ENCODE data around the gene TAS2R31.
"Not testable (repeated sequence)": the region's sequence is repeated elsewhere in the genome, so short reads cannot be mapped to it uniquely, and the experiment has no call there.

TAS2R31 gene
- 3.3 to 3.9 reads per million in 2 donors for total RNA-seq

GRCh38 chr12:11031307-11031706 lies at the start of gene TAS2R31:
TAS2R31 (minus strand) TSS chr12:11031407; CDS start chr12:11031335, 72 bp downstream.
- no peak for DNase-seq

GRCh38 chr12:11078246-11078645 lies 47.0 kb upstream of the TAS2R31 start:
- DNase-seq = no peak

GRCh38 chr12:11075642-11076041 lies 44.4 kb upstream of the TAS2R31 start:
- DNase-seq = no peak

- DNase-seq = no peak
These were observed 40.2 kb upstream of the TAS2R31 start for GRCh38 chr12:11071414-11071813.

- DNase-seq = no peak
These were observed 39.8 kb upstream of the TAS2R31 start for GRCh38 chr12:11070999-11071398.

GRCh38 chr12:11069854-11070365 lies 38.7 kb upstream of the TAS2R31 start:
- DNase-seq = no peak

GRCh38 chr12:11067514-11067913 lies 36.3 kb upstream of the TAS2R31 start:
- DNase-seq = no peak

GRCh38 chr12:11062194-11062593 lies 31.0 kb upstream of the TAS2R31 start, which contains the start of gene TAS2R46:
TAS2R46 (minus strand) TSS chr12:11062294; CDS start chr12:11062294, 0 bp downstream.
- DNase-seq = not testable (repeated sequence)

- DNase-seq = no peak
These were observed 28.6 kb upstream of the TAS2R31 start for GRCh38 chr12:11059784-11060183.

GRCh38 chr12:11059041-11059440 lies 27.8 kb upstream of the TAS2R31 start:
- no peak for DNase-seq

GRCh38 chr12:11055306-11055705 lies 24.1 kb upstream of the TAS2R31 start:
- DNase-seq = no peak

GRCh38 chr12:11049806-11050531 lies 18.8 kb upstream of the TAS2R31 start:
- not testable (repeated sequence) for DNase-seq

GRCh38 chr12:11041366-11041765 lies 10.2 kb upstream of the TAS2R31 start:
- not testable (repeated sequence) for DNase-seq

- no peak for DNase-seq
These were observed 9.0 kb upstream of the TAS2R31 start for GRCh38 chr12:11040162-11040561.

GRCh38 chr12:11039171-11039570 lies 8.0 kb upstream of the TAS2R31 start:
- no peak for DNase-seq

- DNase-seq = not testable (repeated sequence)
These were observed 2.8 kb upstream of the TAS2R31 start for GRCh38 chr12:11033959-11034358.

GRCh38 chr12:11026118-11026517 lies 5.1 kb downstream of the TAS2R31 start:
- DNase-seq = no peak

GRCh38 chr12:11023387-11023786 lies 7.8 kb downstream of the TAS2R31 start:
- DNase-seq = no peak

GRCh38 chr12:11022520-11022919 lies 8.7 kb downstream of the TAS2R31 start, which contains the start of gene TAS2R19:
TAS2R19 (minus strand) TSS chr12:11022620; CDS start chr12:11022571, 49 bp downstream.
- DNase-seq = no peak

- DNase-seq = no peak
These were observed 14.3 kb downstream of the TAS2R31 start for GRCh38 chr12:11016937-11017336.

GRCh38 chr12:11015775-11016430 lies 15.3 kb downstream of the TAS2R31 start:
- DNase-seq = no peak

GRCh38 chr12:11014234-11014633 lies 17.0 kb downstream of the TAS2R31 start:
- no peak for DNase-seq

- DNase-seq = no peak
These were observed 23.6 kb downstream of the TAS2R31 start for GRCh38 chr12:11007608-11008007.

GRCh38 chr12:10998204-10998603 lies 33.0 kb downstream of the TAS2R31 start, which contains the start of gene TAS2R20:
TAS2R20 (minus strand) TSS chr12:10998304; CDS start chr12:10997875, 429 bp downstream.
- DNase-seq = no peak

Measured in activated gamma-delta T cell (primary cell).